HepG2 (cell line): Measurements from ENCODE around the gene TSHZ1. TPM values are rescaled to one million over a fixed set of nuclear protein-coding genes. Genes with fewer than 3 reads are reported as not detected.

ENCODE experiments used
- ARID2 ChIP-seq: sonication (generic); formaldehyde crosslinking; IDR thresholded peaks from 2 replicates; pipeline ENCODE4 v1.8.1; 2022; ENCODE audit warnings: mild to moderate bottlenecking, missing genetic modification reagents, borderline replicate concordance
- EED ChIP-seq: sonication (generic); formaldehyde crosslinking; IDR thresholded peaks from 2 replicates; pipeline ENCODE4 v1.5.0; 2020; ENCODE audit warnings: mild to moderate bottlenecking, missing genetic modification reagents
- FOXO1 ChIP-seq: sonication (generic); formaldehyde crosslinking; IDR thresholded peaks from 2 replicates; pipeline ENCODE4 v1.4.0; 2020; ENCODE audit warnings: missing genetic modification reagents
- HOXD1 ChIP-seq: sonication (generic); formaldehyde crosslinking; IDR thresholded peaks from 2 replicates; pipeline ENCODE4 v1.5.0; 2020; ENCODE audit warnings: missing genetic modification reagents
- ISL2 ChIP-seq: sonication (generic); formaldehyde crosslinking; IDR thresholded peaks from 2 replicates; pipeline ENCODE4 v1.5.0; 2020; ENCODE audit warnings: missing genetic modification reagents
- KDM2A ChIP-seq: sonication (generic); formaldehyde crosslinking; IDR thresholded peaks from 2 replicates; pipeline ENCODE4 v1.4.0; 2020; ENCODE audit warnings: low read depth, missing genetic modification reagents, borderline replicate concordance
- MXD4 ChIP-seq: IDR thresholded peaks from 2 replicates; pipeline ENCODE4 v1.6.1; 2016; ENCODE audit warnings: mild to moderate bottlenecking, missing biosample characterization, missing genetic modification reagents
- POGZ ChIP-seq: sonication (generic); formaldehyde crosslinking; IDR thresholded peaks from 2 replicates; pipeline ENCODE4 v1.4.0; 2020; ENCODE audit warnings: mild to moderate bottlenecking, missing genetic modification reagents
- RARA ChIP-seq: IDR thresholded peaks from 2 replicates; pipeline ENCODE4 v1.6.1; 2016; ENCODE audit warnings: missing genetic modification reagents, missing compliant biosample characterization
- REL ChIP-seq: sonication (generic); formaldehyde crosslinking; conservative IDR thresholded peaks from 2 replicates; pipeline ENCODE4 v1.8.0; 2022; ENCODE audit warnings: mild to moderate bottlenecking, missing genetic modification reagents, moderate library complexity
- SALL1 ChIP-seq: sonication (generic); formaldehyde crosslinking; IDR thresholded peaks from 2 replicates; pipeline ENCODE4 v1.8.0; 2022; ENCODE audit warnings: mild to moderate bottlenecking, missing genetic modification reagents
- SCMH1 ChIP-seq: sonication (generic); formaldehyde crosslinking; IDR thresholded peaks from 2 replicates; pipeline ENCODE4 v1.9.0; 2021; ENCODE audit warnings: missing genetic modification reagents, mild to moderate bottlenecking, borderline replicate concordance
- TCF7 ChIP-seq: sonication (generic); IDR thresholded peaks from 2 replicates; pipeline ENCODE4 v1.6.1; 2016; ENCODE audit warnings: antibody characterized with exemption, low read depth
- ZBTB8A ChIP-seq: sonication (generic); formaldehyde crosslinking; IDR thresholded peaks from 2 replicates; pipeline ENCODE4 v1.4.0; 2020; ENCODE audit warnings: mild to moderate bottlenecking, low read depth, missing genetic modification reagents, borderline replicate concordance
- ZFY ChIP-seq: sonication (generic); formaldehyde crosslinking; IDR thresholded peaks from 2 replicates; pipeline ENCODE4 v1.4.0; 2020; ENCODE audit warnings: missing genetic modification reagents
- ZFYVE20 ChIP-seq: sonication (generic); formaldehyde crosslinking; IDR thresholded peaks from 2 replicates; pipeline ENCODE4 v1.8.0; 2023; ENCODE audit warnings: low read depth, mild to moderate bottlenecking, moderate library complexity, missing genetic modification reagents, borderline replicate concordance
- ZNF232 ChIP-seq: sonication (generic); formaldehyde crosslinking; IDR thresholded peaks from 2 replicates; pipeline ENCODE4 v1.4.0; 2020; ENCODE audit warnings: missing genetic modification reagents, borderline replicate concordance
- ZNF274 ChIP-seq: sonication (generic); formaldehyde crosslinking; IDR thresholded peaks from 2 replicates; pipeline ENCODE4 v1.5.1; 2020; ENCODE audit warnings: mild to moderate bottlenecking, missing genetic modification reagents
- ZNF501 ChIP-seq: sonication (generic); formaldehyde crosslinking; IDR thresholded peaks from 2 replicates; pipeline ENCODE4 v1.5.1; 2020; ENCODE audit warnings: mild to moderate bottlenecking, moderate library complexity, missing genetic modification reagents
- ZNF550 ChIP-seq: sonication (generic); formaldehyde crosslinking; IDR thresholded peaks from 2 replicates; pipeline ENCODE4 v1.4.0; 2020; ENCODE audit warnings: mild to moderate bottlenecking, missing genetic modification reagents, borderline replicate concordance
- ZNF607 ChIP-seq: sonication (generic); formaldehyde crosslinking; IDR thresholded peaks from 2 replicates; pipeline ENCODE4 v1.5.1; 2020; ENCODE audit warnings: missing genetic modification reagents, mild to moderate bottlenecking, borderline replicate concordance
- polyA plus RNA-seq, 8 experiments: library from polyadenylated mRNA; depleted of rRNA in 3 of 8; stranded (reverse) in 7 of 8; unstranded in 1 of 8; fragments of >200 nt; fragmentation: Illumina TruSeq in 4 of 8; extraction: Trizol in 4 of 8; gene quantifications; 2 replicates each; pipeline versions ENCODE4 v1.2.1 to v1.2.3, GENCODE V29; 2011 to 2016; ENCODE audit warnings: low read depth in 4 of 8, missing spikeins in 1 of 8, mixed read lengths in 1 of 8; ENCODE audit not compliant: insufficient read depth in 1 of 8
- total RNA-seq, 5 experiments: library from RNA; depleted of rRNA; stranded (reverse); fragments of >200 nt; fragmentation: Illumina TruSeq; extraction: Trizol; gene quantifications; 2 replicates each; pipeline ENCODE4 v1.2.3, GENCODE V29; 2016; ENCODE audit warnings: low read depth in 1 of 5
- TF ChIP-seq, protein P1 (sequence below), 2 experiments: sonication (generic) in 1 of 2; formaldehyde crosslinking in 1 of 2; IDR thresholded peaks; 2 replicates each; pipeline versions ENCODE4 v1.4.0 to v1.6.1; 2018 to 2020; ENCODE audit warnings: missing genetic modification reagents in 2 of 2, borderline replicate concordance in 1 of 2, low read depth in 1 of 2, mild to moderate bottlenecking in 1 of 2, missing biosample characterization in 1 of 2
- TF ChIP-seq, protein P2 (sequence below): sonication (generic); formaldehyde crosslinking; IDR thresholded peaks from 2 replicates; pipeline ENCODE4 v1.8.1; 2023; ENCODE audit warnings: mild to moderate bottlenecking, missing genetic modification reagents, borderline replicate concordance
- TF ChIP-seq, protein P3 (sequence below): sonication (generic); formaldehyde crosslinking; IDR thresholded peaks from 2 replicates; pipeline ENCODE4 v1.4.0; 2020; ENCODE audit warnings: missing genetic modification reagents
- TF ChIP-seq, protein P4 (sequence below): sonication (generic); formaldehyde crosslinking; IDR thresholded peaks from 2 replicates; pipeline ENCODE4 v1.4.0; 2020; ENCODE audit warnings: missing genetic modification reagents

TSHZ1 gene
- total and polyA plus RNA-seq, 2 of the 13 experiments (the other 11 are each of a cell fraction or from before 2014, with no cell fraction given) = 2.5 to 2.7 TPM

DNA sequence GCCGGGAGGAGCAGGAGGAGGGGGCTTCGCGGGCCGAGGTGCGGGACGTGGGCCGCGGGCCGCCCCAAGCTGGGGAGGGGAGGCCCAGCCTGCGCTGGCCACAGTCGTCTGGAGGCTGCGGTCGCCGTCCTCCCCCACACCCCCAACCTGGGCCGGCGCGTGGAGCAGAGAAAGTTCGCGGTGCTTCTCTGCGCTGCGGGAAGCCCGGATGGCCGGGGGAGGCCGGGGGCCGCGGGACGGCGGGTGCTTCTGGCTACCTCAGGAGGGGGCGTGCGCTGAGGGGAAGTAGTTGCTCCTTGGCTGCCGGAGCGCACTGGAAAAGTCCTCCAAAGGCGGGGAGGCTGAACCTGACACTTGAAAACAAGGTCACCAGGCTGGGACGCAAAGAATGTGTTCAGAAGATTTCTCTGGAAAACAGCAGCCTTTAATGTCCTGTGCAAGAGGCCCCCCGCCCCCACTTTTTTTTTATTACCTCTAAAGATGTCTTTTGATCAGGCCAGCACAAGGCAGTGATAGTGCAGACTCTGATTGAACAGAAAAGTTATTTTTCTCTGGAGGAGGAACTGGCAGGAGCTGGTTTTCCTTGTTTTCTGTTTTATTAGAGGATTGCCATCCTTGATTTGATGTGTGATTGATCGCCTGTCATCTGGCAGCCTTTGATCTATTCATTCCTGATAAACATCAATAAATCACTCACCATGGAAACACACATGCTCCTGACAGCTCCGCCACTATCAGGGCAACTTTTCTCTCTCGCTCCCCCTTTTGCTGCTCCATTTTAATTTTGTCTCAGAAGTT, 1.6 kb downstream of the TSHZ1 start (continued):
- TF ChIP-seq ISL2 = no peak
- TF ChIP-seq TCF7 = peak; percentile 64
- TF ChIP-seq ARID2 (CRISPR knock-in tag) = no peak
- TF ChIP-seq KDM2A = peak; percentile 40; the same call in 1 of the 2 replicates
- no peak for TF ChIP-seq ZBTB8A (CRISPR knock-in tag)
- no peak for TF ChIP-seq ZNF501 (CRISPR knock-in tag)
- TF ChIP-seq ZNF607 (CRISPR knock-in tag) = no peak
- TF ChIP-seq RARA = no peak
- peak; percentile 93 for TF ChIP-seq HOXD1 (CRISPR knock-in tag)
- TF ChIP-seq EED (CRISPR knock-in tag) = no peak
- TF ChIP-seq ZNF232 (CRISPR knock-in tag) = no peak
- no peak for TF ChIP-seq REL (CRISPR knock-in tag)
- no peak for TF ChIP-seq MXD4 (CRISPR knock-in tag)
- TF ChIP-seq POGZ = no peak
- no peak for TF ChIP-seq SCMH1
- TF ChIP-seq ZNF550 (CRISPR knock-in tag) = no peak
- peak; percentile 20; the same call in 1 of the 2 replicates for TF ChIP-seq SALL1 (CRISPR knock-in tag)
- TF ChIP-seq ZNF274 = 0 out of 2 replicates have a peak, but pooled peaks have one; percentile 28
- TF ChIP-seq, protein P1, sequence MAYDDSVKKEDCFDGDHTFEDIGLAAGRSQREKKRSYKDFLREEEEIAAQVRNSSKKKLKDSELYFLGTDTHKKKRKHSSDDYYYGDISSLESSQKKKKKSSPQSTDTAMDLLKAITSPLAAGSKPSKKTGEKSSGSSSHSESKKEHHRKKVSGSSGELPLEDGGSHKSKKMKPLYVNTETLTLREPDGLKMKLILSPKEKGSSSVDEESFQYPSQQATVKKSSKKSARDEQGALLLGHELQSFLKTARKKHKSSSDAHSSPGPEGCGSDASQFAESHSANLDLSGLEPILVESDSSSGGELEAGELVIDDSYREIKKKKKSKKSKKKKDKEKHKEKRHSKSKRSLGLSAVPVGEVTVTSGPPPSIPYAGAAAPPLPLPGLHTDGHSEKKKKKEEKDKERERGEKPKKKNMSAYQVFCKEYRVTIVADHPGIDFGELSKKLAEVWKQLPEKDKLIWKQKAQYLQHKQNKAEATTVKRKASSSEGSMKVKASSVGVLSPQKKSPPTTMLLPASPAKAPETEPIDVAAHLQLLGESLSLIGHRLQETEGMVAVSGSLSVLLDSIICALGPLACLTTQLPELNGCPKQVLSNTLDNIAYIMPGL (CRISPR knock-in tag; IDR thresholded peaks at IDR 0.05; ENCODE audit: borderline replicate concordance in 1 of 2, low read depth in 1 of 2) = 0 out of 4 replicates have a peak, but pooled peaks of 1 of the 2 experiments have one; percentile 45
- TF ChIP-seq, protein P2, sequence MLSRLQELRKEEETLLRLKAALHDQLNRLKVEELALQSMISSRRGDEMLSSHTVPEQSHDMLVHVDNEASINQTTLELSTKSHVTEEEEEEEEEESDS (CRISPR knock-in tag) = no peak
- TF ChIP-seq, protein P3, sequence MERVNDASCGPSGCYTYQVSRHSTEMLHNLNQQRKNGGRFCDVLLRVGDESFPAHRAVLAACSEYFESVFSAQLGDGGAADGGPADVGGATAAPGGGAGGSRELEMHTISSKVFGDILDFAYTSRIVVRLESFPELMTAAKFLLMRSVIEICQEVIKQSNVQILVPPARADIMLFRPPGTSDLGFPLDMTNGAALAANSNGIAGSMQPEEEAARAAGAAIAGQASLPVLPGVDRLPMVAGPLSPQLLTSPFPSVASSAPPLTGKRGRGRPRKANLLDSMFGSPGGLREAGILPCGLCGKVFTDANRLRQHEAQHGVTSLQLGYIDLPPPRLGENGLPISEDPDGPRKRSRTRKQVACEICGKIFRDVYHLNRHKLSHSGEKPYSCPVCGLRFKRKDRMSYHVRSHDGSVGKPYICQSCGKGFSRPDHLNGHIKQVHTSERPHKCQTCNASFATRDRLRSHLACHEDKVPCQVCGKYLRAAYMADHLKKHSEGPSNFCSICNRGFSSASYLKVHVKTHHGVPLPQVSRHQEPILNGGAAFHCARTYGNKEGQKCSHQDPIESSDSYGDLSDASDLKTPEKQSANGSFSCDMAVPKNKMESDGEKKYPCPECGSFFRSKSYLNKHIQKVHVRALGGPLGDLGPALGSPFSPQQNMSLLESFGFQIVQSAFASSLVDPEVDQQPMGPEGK = peak; percentile 82
- TF ChIP-seq, protein P4, sequence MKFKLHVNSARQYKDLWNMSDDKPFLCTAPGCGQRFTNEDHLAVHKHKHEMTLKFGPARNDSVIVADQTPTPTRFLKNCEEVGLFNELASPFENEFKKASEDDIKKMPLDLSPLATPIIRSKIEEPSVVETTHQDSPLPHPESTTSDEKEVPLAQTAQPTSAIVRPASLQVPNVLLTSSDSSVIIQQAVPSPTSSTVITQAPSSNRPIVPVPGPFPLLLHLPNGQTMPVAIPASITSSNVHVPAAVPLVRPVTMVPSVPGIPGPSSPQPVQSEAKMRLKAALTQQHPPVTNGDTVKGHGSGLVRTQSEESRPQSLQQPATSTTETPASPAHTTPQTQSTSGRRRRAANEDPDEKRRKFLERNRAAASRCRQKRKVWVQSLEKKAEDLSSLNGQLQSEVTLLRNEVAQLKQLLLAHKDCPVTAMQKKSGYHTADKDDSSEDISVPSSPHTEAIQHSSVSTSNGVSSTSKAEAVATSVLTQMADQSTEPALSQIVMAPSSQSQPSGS (CRISPR knock-in tag) = no peak
- TF ChIP-seq FOXO1 (CRISPR knock-in tag) = no peak
- no peak for TF ChIP-seq ZFYVE20 (CRISPR knock-in tag)
- peak; percentile 58 for TF ChIP-seq ZFY
